Ascending aorta (tissue), 2 donors: ENCODE data around the gene HDAC5. TPM values are rescaled to one million over a fixed set of nuclear protein-coding genes. Genes with fewer than 3 reads are reported as not detected.
"Not testable (repeated sequence)": the region's sequence is repeated elsewhere in the genome, so short reads cannot be mapped to it uniquely, and the experiment has no call there.

Source experiments
- DNase-seq, 2 donors: peaks; one replicate each; pipeline ENCODE4 v3.0.0-alpha.2; 2019; ENCODE audit warnings: low spot score in 2 of 2
- H3K27ac ChIP-seq, 2 donors: fragments of 200-600 bp; sonication (generic); one replicate each; pipeline ENCODE4 v1.5.1; 2016 to 2017; ENCODE audit warnings: mild to moderate bottlenecking in 1 of 2
- H3K27me3 ChIP-seq: fragments of 200-600 bp; sonication (generic); one replicate; pipeline ENCODE4 v1.5.1; 2017
- H3K36me3 ChIP-seq, 2 donors: fragments of 200-600 bp; sonication (generic); one replicate each; pipeline ENCODE4 v1.5.1; 2016
- H3K4me1 ChIP-seq, 2 donors: fragments of 200-600 bp; sonication (generic); one replicate each; pipeline ENCODE4 v1.5.1; 2016 to 2017; ENCODE audit warnings: mild to moderate bottlenecking in 1 of 2
- H3K4me3 ChIP-seq, 2 donors: fragments of 200-600 bp; sonication (generic); one replicate each; pipeline ENCODE4 v1.5.1; 2016 to 2017; ENCODE audit warnings: mild to moderate bottlenecking in 1 of 2
- H3K9me3 ChIP-seq, 2 donors: fragments of 200-600 bp; sonication (generic); one replicate each; pipeline ENCODE4 v1.5.1; 2016
- intact Hi-C: fragments of 100-400 bp; cut with DNase I; formaldehyde crosslinking; loops from one replicate; pipeline ENCODE4 v1.15.1; 2023
- total RNA-seq: library from RNA; depleted of rRNA; stranded (reverse); fragments of >200 nt; gene quantifications from one replicate; pipeline ENCODE4 v1.1.0, GENCODE V29; 2016
- TF ChIP-seq, protein P1 (sequence below), 3 experiments: fragments of 200-600 bp in 2 of 3; fragments of 450-650 bp in 1 of 3; sonication (generic) in 2 of 3; IDR thresholded peaks; one replicate each; pipeline ENCODE4 v1.5.1; 2016 to 2019; ENCODE audit warnings: antibody characterized with exemption in 3 of 3, mild to moderate bottlenecking in 1 of 3, moderate library complexity in 1 of 3

The HDAC5 gene
- total RNA-seq, 1 donor from 2014 or later: 189 TPM

DNA sequence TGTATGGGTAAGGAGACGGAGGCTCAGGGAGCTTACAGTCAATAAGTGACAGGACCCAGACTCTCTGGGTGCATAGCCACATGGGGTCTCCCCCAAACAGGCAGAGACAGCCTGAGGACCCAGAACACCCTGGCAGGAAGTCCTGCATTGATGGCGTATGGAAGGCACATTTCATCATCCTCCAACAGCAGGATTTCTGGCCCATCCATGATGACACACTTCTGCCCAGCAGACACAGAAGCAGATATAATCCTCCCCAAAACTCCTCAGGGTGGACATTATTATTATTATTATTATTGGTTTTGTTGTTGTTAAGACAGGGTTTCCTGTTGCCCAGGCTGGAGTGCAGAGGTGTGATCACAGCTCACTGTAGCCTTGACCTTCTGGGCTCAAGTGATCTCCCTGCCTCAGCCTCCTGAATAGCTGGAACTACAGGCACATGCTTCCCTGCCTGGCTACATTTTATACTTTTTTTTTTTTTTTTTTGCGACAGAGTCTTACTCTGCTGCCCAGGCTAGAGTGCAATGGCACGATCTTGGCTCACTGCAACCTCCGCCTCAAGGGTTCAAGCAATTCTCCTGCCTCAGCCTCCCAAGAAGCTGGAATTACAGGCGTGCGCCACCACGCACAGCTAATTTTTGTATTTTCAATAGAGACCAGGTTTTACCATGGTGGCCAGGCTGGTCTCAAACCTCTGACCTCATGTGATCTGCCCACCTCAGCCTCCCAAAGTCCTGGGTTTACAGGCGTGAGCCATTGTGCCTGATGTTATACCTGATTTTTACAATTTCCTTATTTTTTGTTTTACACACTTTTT is 11.5 kb upstream of the HDAC5 start:
- Histone ChIP-seq H3K9me3 (no peaks in the 10 kb centered on the region), H3K27ac (no peak overlapping the region), H3K4me1 (peaks cover 0 to 5% of the 10 kb centered on the region in 2 donors), H3K27me3 (no peaks in the 10 kb centered on the region), H3K4me3 (no peak overlapping the region), H3K36me3 (no peaks in the 10 kb centered on the region)
- intact Hi-C loops: no loop called here
- TF ChIP-seq, protein P1, sequence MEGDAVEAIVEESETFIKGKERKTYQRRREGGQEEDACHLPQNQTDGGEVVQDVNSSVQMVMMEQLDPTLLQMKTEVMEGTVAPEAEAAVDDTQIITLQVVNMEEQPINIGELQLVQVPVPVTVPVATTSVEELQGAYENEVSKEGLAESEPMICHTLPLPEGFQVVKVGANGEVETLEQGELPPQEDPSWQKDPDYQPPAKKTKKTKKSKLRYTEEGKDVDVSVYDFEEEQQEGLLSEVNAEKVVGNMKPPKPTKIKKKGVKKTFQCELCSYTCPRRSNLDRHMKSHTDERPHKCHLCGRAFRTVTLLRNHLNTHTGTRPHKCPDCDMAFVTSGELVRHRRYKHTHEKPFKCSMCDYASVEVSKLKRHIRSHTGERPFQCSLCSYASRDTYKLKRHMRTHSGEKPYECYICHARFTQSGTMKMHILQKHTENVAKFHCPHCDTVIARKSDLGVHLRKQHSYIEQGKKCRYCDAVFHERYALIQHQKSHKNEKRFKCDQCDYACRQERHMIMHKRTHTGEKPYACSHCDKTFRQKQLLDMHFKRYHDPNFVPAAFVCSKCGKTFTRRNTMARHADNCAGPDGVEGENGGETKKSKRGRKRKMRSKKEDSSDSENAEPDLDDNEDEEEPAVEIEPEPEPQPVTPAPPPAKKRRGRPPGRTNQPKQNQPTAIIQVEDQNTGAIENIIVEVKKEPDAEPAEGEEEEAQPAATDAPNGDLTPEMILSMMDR (IDR thresholded peaks at IDR 0.05): no peak
- no peak for DNase-seq

DNA sequence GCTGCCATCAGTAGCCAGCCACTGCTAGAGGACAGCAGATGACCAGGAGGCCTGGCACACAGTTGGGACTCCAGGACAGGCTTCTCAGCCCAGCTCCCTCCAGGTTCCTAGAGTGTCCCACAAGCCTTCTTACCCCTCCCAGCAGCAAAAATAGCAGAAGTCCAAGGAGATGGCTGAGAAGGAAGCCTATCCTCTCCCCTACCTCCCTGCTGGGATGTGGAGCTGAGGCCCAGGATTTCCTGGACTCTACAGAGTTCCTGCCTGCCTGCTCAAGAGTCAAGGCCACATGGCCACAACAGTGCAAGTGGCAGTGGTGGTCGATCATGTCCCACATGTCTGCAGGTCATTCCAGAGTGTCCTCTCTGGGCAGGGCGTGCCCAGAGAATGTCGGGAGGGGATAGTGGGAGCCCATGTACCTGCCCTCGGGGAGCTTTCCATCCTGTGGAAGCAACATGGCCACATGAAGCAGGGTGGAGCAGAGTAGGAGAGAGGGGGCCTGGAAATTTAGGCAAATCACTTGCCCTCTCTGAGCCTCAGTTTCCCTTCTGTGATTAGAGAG is 10.6 kb upstream of the HDAC5 start:
- H3K27ac ChIP-seq: no peak overlapping the region
- H3K4me3 ChIP-seq: no peak overlapping the region
- TF ChIP-seq, protein P1 (IDR thresholded peaks at IDR 0.05): no peak
- intact Hi-C loops: no loop called here
- no peaks in the 10 kb centered on the region for H3K36me3 ChIP-seq
- DNase-seq: no peak
- no peaks in the 10 kb centered on the region for H3K27me3 ChIP-seq
- H3K4me1 ChIP-seq: peaks cover 0 to 5% of the 10 kb centered on the region in 2 donors
- no peaks in the 10 kb centered on the region for H3K9me3 ChIP-seq

DNA sequence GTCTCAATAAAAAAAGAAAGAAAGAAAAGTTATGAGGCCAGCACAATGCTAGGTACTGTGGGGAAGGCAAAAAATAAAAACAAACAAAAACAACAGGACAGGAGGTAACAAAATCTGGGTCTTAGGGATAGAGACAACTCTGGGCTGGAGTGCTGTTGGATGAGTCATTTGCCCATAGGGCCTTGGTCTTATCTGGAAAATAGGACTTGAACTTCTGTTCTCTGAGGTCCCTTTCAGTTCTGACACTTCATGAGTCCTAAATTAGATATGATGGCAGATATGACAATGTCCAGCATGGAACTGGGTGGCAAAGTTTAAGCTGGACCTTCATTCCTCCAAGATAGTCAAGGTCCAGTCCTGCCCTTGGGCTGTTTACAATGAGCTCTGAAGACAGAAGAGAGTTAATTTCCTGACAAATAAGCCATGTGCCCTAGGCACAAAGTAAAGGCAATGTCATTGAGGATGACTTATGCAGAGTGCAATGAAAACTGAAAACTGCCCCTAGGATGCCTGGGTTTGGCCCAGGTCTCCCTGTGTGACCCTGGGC is 8.9 kb upstream of the HDAC5 start:
- Histone ChIP-seq H3K36me3 (no peaks in the 10 kb centered on the region), H3K9me3 (no peaks in the 10 kb centered on the region), H3K4me3 (no peak overlapping the region), H3K4me1 (no peaks in the 10 kb centered on the region), H3K27me3 (no peaks in the 10 kb centered on the region), H3K27ac (no peak overlapping the region)
- no peak for DNase-seq
- TF ChIP-seq, protein P1 (IDR thresholded peaks at IDR 0.05): no peak
- intact Hi-C loops: no loop called here

DNA sequence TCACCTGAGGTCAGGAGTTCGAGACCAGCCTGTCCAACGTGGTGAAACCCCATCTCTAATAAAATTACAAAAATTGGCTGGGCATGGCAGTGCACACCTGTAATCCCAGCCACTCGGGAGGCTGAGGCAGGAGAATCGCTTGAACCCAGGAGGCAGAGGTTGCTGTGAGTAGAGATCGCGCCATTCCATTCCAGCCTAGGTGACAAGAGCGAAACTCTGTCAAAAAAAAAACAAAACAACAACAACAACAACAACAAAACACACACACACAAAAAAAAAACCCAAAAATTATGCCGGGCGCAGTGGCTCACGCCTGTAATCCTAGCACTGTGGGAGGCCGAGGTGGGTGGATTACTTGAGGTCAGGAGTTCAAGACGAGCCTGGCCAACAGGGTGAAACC is 7.9 kb upstream of the HDAC5 start:
- H3K4me1 ChIP-seq, H3K4me3 ChIP-seq, H3K9me3 ChIP-seq, H3K36me3 ChIP-seq, H3K27ac ChIP-seq, DNase-seq, H3K27me3 ChIP-seq, intact Hi-C loops: not testable (repeated sequence)

DNA sequence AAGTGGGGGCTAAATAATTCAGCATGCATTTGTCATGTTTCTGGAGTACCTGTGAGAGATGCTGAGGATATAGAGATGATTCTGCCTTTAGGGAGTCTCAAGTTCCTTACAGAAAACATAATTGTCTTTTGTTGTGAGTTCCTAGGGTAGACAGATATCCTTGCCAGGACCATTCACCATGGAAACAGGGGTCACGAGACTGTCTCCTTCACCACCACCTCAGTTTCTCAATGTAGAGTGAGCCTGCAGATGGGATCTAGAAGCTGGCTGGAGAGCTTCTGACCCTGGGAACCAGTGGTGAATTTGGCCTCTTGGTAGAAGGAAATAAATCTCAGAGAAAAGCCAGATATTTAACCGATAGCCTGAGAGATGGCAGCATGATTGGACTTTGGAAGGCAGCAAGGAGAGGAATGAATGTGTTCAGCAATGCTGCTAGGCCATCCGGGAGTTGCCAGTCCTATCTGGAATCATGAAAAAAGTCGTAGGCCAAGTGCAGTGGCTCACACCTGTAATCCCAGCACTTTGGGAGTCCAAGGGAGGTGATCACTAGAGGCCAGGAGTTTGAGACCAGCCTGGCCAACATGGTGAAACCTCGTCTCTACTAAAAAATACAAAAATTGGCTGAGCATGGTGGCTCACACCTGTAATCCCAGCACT is 7.4 kb upstream of the HDAC5 start:
- H3K4me3 ChIP-seq: no peak overlapping the region
- TF ChIP-seq, protein P1 (IDR thresholded peaks at IDR 0.05): no peak
- no peaks in the 10 kb centered on the region for H3K27me3 ChIP-seq
- DNase-seq: no peak
- no peaks in the 10 kb centered on the region for H3K36me3 ChIP-seq
- no peaks in the 10 kb centered on the region for H3K9me3 ChIP-seq
- H3K4me1 ChIP-seq: no peaks in the 10 kb centered on the region
- no peak overlapping the region for H3K27ac ChIP-seq
- intact Hi-C loops: no loop called here

DNA sequence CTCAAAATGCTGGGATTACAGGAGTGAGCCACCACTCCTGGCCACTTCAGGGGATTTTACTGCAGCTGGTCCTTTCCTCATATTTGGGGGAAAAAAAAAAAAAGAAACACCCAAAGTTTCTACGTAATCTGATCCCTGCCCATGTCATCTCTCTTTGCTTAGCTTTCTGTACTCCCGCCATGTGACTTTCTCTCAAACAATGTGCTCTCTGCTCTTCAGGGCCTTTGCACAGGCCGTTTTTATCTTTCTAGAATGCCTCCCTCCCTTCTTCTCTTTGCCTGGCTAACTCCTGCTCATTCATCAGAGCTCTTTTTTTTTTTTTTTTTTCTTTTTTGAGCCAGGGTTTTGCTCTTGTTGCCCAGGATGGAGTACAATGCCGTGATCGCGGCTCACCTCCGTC is 4.9 kb upstream of the HDAC5 start:
- intact Hi-C loops: no loop called here
- no peaks in the 10 kb centered on the region for H3K36me3 ChIP-seq
- TF ChIP-seq, protein P1 (IDR thresholded peaks at IDR 0.05): no peak
- DNase-seq: no peak
- no peaks in the 10 kb centered on the region for H3K9me3 ChIP-seq
- no peaks in the 10 kb centered on the region for H3K27me3 ChIP-seq
- H3K4me3 ChIP-seq: no peak overlapping the region
- H3K27ac ChIP-seq: no peak overlapping the region
- peaks cover 3 to 6% of the 10 kb centered on the region in 2 donors for H3K4me1 ChIP-seq
